Measurements from ENCODE around the gene EXT2.

DNA sequence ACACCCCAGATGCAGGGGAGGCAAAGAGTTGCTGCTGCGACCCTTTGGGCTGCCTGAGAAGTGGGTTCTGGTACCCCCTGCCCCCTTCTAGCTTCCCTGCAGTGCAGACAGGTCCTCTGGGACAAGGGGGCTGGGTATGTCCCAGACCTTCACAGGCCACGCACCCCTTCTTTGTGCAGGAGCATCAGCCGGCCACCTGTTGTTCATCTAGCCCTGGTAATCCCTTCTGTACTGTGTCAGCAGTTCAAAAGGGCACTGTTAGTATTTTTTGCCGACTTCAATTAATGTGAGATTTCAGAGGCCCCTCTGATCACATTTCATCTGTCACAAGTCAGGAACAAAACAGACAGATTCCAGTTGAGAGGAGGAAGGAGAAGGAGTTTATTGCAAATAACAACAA is 164.6 kb downstream of the EXT2 start:
- TF ChIP-seq, protein P1, sequence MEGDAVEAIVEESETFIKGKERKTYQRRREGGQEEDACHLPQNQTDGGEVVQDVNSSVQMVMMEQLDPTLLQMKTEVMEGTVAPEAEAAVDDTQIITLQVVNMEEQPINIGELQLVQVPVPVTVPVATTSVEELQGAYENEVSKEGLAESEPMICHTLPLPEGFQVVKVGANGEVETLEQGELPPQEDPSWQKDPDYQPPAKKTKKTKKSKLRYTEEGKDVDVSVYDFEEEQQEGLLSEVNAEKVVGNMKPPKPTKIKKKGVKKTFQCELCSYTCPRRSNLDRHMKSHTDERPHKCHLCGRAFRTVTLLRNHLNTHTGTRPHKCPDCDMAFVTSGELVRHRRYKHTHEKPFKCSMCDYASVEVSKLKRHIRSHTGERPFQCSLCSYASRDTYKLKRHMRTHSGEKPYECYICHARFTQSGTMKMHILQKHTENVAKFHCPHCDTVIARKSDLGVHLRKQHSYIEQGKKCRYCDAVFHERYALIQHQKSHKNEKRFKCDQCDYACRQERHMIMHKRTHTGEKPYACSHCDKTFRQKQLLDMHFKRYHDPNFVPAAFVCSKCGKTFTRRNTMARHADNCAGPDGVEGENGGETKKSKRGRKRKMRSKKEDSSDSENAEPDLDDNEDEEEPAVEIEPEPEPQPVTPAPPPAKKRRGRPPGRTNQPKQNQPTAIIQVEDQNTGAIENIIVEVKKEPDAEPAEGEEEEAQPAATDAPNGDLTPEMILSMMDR (IDR thresholded peaks at IDR 0.05; ENCODE audit: insufficient read depth, low read length) = no peak
- no peak for TF ChIP-seq POLR2AphosphoS5 (IDR thresholded peaks at IDR 0.05; ENCODE audit: low read depth)
- TF ChIP-seq, protein P2, sequence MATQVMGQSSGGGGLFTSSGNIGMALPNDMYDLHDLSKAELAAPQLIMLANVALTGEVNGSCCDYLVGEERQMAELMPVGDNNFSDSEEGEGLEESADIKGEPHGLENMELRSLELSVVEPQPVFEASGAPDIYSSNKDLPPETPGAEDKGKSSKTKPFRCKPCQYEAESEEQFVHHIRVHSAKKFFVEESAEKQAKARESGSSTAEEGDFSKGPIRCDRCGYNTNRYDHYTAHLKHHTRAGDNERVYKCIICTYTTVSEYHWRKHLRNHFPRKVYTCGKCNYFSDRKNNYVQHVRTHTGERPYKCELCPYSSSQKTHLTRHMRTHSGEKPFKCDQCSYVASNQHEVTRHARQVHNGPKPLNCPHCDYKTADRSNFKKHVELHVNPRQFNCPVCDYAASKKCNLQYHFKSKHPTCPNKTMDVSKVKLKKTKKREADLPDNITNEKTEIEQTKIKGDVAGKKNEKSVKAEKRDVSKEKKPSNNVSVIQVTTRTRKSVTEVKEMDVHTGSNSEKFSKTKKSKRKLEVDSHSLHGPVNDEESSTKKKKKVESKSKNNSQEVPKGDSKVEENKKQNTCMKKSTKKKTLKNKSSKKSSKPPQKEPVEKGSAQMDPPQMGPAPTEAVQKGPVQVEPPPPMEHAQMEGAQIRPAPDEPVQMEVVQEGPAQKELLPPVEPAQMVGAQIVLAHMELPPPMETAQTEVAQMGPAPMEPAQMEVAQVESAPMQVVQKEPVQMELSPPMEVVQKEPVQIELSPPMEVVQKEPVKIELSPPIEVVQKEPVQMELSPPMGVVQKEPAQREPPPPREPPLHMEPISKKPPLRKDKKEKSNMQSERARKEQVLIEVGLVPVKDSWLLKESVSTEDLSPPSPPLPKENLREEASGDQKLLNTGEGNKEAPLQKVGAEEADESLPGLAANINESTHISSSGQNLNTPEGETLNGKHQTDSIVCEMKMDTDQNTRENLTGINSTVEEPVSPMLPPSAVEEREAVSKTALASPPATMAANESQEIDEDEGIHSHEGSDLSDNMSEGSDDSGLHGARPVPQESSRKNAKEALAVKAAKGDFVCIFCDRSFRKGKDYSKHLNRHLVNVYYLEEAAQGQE (IDR thresholded peaks at IDR 0.05; ENCODE audit: insufficient replicate concordance, low read depth) = no peak

Measured in HL-60 (cell line).